ENCODE results near the gene ALDH4A1.
"Not testable (repeated sequence)": the region's sequence is repeated elsewhere in the genome, so short reads cannot be mapped to it uniquely, and the experiment has no call there.

Gene ALDH4A1

DNA sequence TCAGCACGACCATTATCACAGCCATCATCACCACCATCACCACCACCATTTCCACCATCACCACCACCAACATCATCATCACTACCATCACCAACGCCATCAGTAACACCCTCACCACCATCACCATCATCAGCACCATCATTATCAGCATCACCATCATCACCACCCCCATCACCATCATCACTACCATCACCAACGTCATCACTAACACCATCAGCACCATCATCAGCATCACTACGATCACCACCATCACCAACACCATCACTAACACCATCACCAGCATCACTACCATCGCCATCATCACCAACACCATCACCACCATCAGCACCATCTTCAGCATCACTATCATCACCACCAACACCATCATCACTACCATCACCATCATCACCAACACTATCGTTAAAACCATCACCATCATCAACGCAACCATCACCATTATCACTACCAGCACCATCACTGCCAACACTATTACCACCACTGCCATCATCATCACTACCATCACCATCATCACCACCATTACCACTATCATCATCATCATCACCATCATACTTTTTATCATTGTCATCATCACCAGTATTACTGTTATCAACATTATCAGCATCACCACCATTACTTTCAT is 44.2 kb downstream of the ALDH4A1 start:
- no peak for DNase-seq (ENCODE audit: extremely low read depth in 1 of 2, low read depth in 1 of 2)

DNA sequence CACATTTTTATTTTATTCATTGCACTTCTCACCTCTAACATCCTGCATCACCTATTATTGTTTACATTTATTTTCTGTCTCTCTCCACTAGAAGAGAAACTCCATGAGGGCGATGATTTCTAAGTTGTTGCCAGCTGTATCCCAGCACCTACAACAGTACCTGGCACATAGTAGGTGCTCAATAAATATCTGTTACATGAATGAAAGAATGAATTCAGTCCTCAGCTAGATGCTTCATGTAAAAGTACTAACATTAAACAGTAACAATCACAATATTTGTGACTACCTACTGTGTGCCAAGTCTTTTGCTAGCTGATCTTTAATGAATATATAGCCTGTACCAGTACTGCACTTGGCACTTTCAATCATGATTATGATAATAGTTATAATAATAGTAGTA is 45.9 kb downstream of the ALDH4A1 start:
- DNase-seq (ENCODE audit: extremely low read depth in 1 of 2, low read depth in 1 of 2): no peak

DNA sequence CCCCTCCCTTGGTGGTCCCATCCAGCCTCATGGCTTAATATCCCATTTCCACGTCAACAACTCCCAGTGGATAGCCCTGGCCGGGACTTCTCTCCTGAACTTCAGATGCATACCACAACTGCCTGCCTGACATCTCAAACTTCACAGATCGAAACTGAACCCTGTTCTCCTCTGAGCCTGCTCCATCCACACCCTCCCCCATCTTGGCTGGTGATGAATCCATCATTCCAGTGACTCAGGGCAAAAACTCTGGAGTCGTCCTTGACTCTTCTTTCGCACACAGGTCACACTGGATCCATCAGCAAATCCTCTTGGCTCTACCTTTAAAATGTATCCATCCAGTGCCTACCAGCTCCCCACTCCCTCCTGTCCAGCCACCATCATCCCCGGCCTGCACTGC is 46.8 kb downstream of the ALDH4A1 start:
- no peak for DNase-seq (ENCODE audit: extremely low read depth in 1 of 2, low read depth in 1 of 2)

DNA sequence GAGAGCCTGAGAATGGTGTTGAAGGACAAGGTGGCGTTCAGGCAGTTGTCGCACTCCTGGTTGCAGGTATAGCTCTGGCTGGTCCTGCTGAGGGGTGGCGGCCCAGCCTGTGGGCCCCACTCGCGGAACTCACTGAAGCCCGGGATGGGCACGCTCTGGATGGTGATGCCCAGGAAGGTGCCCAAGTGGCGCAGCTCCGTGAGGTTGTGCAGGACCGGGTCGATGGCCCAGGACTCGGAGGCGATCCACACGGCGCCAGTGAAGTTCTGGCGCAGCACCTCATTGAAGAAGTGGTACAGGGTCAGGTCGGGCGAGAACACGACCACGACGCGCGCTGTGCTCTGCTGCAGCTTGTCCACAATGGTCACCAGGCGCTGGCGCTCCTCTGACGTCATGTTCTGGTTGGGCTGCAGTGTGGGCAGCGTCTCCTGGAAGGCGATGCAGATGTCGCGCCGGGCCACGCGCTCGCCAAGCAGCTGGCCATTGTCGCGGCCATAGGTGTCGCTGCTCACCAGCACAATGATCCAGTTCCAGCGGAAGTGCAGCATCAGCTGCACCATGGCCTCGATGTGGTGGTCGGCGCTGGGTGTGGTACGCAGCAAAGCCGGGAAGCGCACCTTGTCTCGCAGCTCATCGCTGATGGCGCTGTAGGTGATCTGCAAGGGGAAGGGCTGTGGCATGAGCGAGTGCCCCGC is 47.9 kb downstream of the ALDH4A1 start:
- DNase-seq (ENCODE audit: extremely low read depth in 1 of 2, low read depth in 1 of 2): no peak

DNA sequence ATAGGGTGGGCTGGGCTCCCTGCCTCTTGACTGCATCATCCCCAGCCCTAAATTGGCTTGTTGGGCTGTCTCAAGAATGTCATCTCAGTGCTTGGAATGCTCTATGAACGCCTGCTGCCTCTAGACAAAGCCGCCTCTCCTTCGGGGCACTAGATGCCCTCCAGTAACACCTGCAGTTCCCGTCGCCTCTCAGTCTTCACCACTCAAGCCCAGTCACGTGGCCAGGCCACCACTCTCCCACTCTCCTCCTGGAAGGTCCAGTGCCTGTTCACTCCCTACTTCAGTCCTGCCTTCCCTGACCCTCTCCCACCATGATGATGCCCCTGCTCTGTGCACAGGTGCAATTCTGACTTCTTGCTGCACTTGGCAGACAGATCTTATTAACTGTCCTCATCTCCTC is 49.9 kb downstream of the ALDH4A1 start:
- DNase-seq (ENCODE audit: extremely low read depth in 1 of 2, low read depth in 1 of 2): no peak

DNA sequence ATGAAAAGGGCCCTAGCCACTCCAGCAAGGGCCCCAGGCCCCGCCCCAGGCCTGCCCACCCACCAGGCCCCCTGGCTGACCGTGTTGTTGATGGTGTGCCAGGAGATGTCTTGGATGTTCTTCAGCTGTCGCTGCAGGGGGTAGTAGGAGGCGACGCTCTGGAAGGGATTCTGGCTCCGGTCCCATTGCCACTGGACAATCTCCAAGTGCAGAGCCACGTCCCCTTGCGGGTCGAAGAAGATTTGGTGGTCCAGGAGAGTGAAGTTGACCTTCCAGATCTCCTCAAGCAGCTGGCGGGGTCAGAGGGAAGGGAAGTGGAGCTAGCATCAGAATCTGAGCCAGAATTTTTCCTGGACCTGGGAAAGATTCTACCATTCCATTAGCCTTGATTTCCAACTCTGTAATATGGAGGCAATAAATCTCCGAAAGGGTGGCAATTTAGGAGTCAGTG is 53.1 kb downstream of the ALDH4A1 start:
- no peak for DNase-seq (ENCODE audit: extremely low read depth in 1 of 2, low read depth in 1 of 2)

DNA sequence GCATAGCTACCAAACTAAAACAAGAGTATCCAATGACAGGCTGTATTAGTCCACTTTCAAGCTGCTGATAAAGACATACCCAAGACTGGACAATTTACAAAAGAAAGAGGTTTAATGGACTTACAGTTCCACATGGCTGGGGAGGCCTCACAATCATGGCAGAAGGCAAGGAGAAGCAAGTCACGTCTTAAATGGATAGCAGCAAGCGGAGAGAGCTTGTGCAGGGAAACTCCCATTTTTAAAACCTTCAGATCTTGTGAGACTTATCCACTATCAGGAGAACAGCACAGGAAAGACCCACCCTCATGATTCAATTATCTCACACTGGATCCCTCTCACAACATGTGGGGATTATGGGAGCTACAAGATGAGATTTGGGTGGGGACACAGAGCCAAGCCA is 54.6 kb downstream of the ALDH4A1 start:
- not testable (repeated sequence) for DNase-seq (ENCODE audit: extremely low read depth in 1 of 2, low read depth in 1 of 2)

DNA sequence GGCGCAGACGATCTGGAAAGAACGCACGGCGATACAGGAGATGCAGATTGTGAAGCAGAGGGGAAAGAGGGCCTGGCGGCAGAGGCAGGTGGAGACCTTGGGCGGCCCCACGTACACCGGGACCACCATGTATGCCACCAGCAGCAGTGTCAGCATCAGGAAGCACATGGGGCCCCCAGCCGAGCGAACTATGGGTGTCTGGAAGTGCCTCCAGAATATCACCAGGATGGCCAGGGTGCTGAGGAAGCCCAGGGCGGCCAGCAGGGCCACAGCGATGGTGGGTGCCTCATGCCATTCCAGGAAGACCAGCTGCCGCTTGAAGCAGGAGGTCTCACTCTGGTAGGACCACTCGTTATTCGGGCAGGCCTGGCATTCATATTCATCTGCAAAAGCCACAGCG is 62.2 kb downstream of the ALDH4A1 start:
- DNase-seq (ENCODE audit: extremely low read depth in 1 of 2, low read depth in 1 of 2): no peak

DNA sequence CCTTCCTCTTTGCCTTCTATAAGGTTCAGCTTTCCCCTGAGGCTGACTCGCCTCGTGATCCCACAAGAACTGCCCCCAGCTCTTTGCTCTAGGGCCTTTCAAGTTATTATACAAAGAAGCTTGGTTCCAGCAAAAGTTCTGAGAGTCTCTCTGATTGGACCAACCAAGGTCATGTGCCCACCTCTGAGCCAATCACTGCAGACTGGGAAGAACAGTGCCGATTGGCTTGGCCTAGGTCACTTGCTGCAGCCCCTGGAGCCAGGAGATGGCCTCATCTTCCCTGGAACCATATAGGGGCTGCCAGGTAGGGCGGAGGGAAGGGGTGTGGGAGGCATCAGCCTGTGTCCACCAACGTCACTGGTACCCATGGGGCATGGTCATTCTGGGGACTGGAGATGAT is 65.7 kb downstream of the ALDH4A1 start:
- no peak for DNase-seq (ENCODE audit: extremely low read depth in 1 of 2, low read depth in 1 of 2)

DNA sequence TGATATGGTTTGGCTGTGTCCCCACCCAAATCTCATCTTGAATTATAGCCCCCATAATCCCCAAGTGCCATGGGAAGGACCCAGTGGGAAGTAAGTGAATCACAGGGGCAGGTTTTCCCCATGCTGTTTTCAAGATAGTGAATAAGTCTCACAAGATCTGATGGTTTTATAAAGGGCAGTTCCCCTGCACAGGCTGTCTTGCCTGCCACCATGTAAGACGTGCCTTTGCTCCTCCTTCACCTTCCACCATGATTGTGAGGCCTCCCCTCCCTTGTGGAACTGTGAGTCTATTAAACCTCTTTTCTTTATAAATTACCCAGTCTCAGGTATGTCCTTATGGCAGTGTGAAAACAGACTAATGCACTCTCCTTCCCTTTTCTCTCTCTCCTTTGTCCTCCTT is 70.0 kb downstream of the ALDH4A1 start:
- DNase-seq (ENCODE audit: extremely low read depth in 1 of 2, low read depth in 1 of 2): not testable (repeated sequence)

DNA sequence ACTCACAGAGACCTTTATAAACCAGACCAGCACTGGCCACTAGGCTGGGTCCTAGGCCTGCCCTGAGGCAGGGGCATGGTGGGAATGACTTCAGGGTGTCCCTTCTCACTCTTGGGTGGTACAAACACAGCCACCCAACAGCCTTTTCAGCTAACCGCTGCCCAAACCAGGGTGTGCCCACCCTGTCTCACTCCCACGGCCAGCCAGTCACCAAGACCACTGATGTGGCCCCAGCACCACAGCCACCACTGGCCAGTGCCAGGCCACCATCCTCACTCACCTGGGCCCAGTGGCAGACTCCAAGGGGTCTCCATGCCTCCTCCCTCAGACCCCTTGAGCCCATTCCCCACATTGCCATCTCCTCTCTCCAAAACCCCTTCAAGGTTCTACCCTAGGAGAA is 70.7 kb downstream of the ALDH4A1 start:
- no peak for DNase-seq (ENCODE audit: extremely low read depth in 1 of 2, low read depth in 1 of 2)

DNA sequence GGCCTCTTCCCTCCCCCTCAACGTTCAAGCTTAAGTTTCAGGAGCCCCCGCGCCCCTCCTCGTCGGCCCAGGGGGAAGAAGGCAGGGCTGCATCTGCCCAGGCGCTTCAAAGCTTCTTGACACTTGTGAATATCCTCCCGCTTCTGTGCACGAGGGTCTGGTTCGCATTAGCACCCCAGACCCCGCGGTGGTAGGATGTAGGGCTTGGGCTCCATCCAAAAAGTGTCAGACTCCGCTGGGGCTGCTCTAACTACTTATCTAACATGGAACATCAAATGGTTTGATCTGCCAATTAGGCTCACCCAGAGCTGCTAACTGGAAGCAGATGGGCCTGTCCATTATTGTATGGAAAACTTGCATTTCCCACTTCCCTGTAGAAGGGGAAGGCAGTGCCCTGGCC is 71.8 kb downstream of the ALDH4A1 start:
- DNase-seq (ENCODE audit: extremely low read depth in 1 of 2, low read depth in 1 of 2): no peak

DNA sequence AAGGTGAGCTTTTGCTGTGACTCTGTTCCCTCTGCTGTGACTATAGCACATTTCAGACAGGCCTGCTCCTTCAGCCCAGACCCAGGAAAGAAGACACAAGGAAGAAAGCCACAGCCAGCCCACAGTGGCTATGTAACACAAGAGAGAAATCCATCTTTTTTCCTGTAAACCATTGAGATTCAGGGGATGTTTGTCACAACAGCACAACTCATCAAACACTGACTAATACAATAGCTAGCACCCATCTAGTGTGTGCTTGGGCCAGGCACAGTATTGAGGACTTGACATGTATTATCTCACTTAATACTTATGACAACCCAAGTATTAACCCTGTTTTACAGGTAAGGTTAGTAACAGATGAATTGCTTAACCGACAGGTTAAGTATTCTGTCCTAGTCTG is 72.7 kb downstream of the ALDH4A1 start:
- DNase-seq (ENCODE audit: extremely low read depth in 1 of 2, low read depth in 1 of 2): no peak

DNA sequence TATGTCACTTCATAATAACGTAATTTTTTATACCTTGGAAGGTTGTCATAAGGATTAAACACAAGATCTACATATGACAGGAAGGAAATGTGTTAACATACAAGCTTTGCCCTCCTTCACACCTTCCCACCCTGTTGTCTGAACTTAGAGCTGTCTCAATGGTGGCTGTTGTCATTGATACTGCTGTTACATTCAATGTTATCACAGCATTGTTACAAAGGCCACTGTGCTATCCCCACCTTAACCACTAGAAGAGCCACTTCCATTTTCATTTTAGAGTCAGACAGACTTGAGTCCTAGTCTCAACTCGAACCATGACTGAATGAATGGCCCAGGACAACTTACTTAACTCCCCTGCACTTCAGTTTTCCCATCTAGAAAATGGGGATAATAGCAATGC is 74.1 kb downstream of the ALDH4A1 start:
- no peak for DNase-seq (ENCODE audit: extremely low read depth in 1 of 2, low read depth in 1 of 2)

DNA sequence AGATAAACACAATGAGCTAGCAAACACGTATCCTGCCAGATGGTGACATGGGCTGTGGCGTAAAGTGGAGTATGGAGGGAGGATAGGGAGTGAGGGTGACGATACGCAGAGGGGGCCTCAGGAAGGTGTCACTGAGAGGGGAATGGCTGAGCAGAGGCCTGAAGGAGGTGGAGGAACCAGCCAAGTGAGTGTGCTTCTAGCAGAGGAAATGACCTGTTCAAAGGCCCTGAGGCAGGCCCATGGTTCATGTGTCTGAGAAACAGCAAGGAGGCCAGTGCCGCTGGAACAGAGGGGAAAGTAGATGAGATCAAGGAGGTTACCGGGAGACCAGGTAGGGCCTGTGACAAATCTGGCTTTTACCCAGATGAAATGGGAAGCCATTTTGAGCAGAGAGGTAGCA is 78.9 kb downstream of the ALDH4A1 start:
- no peak for DNase-seq (ENCODE audit: extremely low read depth in 1 of 2, low read depth in 1 of 2)

All from activated CD8-positive, alpha-beta memory T cell treated with anti-CD3 and anti-CD28 coated beads for 1 hour (primary cell).